Measurements from ENCODE around the gene EGFLAM. TPM values are rescaled to one million over a fixed set of nuclear protein-coding genes. Genes with fewer than 3 reads are reported as not detected.

The EGFLAM gene
- total and polyA plus RNA-seq, 3 donors from 2014 or later: 12.0 to 38.8 (median 15.2) TPM

DNA sequence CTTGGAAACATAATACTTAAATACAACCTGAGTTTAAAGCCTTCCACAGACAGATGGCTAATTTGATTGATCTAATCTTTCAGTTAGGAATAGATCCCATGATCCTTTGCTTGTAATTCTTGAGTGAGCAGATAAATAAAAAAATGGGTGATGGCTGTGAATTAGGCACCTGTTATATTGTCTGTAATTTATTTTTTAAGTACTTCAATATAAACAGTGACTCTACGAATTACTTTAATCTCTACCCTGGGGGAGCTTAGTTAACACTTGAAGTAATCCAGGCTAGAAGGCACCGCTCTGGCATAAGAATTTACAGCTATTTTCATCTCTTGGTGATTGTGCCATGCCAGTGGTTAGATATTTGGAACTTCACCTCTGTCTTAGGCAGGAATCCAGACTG, 9.0 kb downstream of the EGFLAM start:
- 90 to 97% methylated on average over 2 of the region's 2 CpGs for WGBS, 2 donors
- Histone ChIP-seq H3K27me3 (no peaks in the 10 kb centered on the region), H3K36me3 (ENCODE audit: low read depth, missing control alignments) (no peaks in the 10 kb centered on the region), H3K9me3 (no peaks in the 10 kb centered on the region), H3K4me3 (no peak overlapping the region), H3K27ac (no peak overlapping the region), H3K4me1 (no peaks in the 10 kb centered on the region)
- TF ChIP-seq, protein P1, sequence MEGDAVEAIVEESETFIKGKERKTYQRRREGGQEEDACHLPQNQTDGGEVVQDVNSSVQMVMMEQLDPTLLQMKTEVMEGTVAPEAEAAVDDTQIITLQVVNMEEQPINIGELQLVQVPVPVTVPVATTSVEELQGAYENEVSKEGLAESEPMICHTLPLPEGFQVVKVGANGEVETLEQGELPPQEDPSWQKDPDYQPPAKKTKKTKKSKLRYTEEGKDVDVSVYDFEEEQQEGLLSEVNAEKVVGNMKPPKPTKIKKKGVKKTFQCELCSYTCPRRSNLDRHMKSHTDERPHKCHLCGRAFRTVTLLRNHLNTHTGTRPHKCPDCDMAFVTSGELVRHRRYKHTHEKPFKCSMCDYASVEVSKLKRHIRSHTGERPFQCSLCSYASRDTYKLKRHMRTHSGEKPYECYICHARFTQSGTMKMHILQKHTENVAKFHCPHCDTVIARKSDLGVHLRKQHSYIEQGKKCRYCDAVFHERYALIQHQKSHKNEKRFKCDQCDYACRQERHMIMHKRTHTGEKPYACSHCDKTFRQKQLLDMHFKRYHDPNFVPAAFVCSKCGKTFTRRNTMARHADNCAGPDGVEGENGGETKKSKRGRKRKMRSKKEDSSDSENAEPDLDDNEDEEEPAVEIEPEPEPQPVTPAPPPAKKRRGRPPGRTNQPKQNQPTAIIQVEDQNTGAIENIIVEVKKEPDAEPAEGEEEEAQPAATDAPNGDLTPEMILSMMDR (IDR thresholded peaks at IDR 0.05): no peak
- no peak for TF ChIP-seq POLR2A (IDR thresholded peaks at IDR 0.05)
- DNase-seq: no peak
- intact Hi-C loops (cut with DNase I; ENCODE audit: low total_unique reads): no loop called here

DNA sequence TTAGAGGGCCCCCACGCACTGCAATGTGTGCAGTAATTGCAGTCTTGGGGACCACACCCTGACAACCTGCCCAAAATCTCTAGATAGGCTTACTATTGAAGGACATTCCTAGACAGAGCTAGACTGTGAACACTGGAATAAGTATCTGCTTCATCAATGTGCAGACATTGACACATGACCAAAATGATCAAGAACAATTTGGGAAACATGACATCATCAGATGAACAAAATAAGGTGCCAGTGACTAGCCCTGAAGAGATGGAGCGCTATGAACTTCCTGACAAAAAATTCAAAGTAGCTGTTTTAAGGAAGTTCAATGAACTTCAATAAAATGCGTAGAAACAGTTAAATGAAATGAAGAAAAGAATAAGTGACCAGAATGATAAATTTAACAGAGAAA, 15.3 kb downstream of the EGFLAM start:
- WGBS, 2 donors: 81 to 86% methylated on average over 3 of the region's 3 CpGs
- H3K27ac ChIP-seq: no peak overlapping the region
- H3K9me3 ChIP-seq: no peaks in the 10 kb centered on the region
- intact Hi-C loops (cut with DNase I; ENCODE audit: low total_unique reads): no loop called here
- no peak for DNase-seq
- no peaks in the 10 kb centered on the region for H3K4me1 ChIP-seq
- no peaks in the 10 kb centered on the region for H3K27me3 ChIP-seq
- no peaks in the 10 kb centered on the region for H3K36me3 ChIP-seq (ENCODE audit: low read depth, missing control alignments)
- H3K4me3 ChIP-seq: no peak overlapping the region
- TF ChIP-seq POLR2A (IDR thresholded peaks at IDR 0.05): no peak
- TF ChIP-seq, protein P1 (IDR thresholded peaks at IDR 0.05): no peak

DNA sequence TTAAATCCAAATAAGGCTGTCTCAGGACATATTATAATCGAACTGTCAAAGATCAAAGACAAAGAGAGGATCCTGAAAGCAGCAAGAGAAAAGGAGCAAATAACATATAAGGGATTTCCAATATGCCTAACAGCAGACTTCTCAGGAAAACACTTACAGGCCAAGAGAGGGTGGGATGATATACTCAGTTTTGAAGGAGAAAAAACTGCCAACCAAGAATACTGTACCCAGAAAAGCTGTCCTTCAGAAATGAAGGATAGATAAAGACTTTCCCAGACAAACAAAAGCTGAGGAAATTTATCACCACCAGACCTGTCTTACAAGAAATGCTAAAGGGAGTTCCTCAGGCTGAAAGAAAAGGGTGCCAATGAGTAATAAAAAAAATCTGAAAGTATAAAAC, 16.0 kb downstream of the EGFLAM start:
- H3K27me3 ChIP-seq: no peaks in the 10 kb centered on the region
- intact Hi-C loops (cut with DNase I; ENCODE audit: low total_unique reads): no loop called here
- no peaks in the 10 kb centered on the region for H3K36me3 ChIP-seq (ENCODE audit: low read depth, missing control alignments)
- TF ChIP-seq POLR2A (IDR thresholded peaks at IDR 0.05): no peak
- TF ChIP-seq, protein P1 (IDR thresholded peaks at IDR 0.05): no peak
- no peaks in the 10 kb centered on the region for H3K9me3 ChIP-seq
- no peak overlapping the region for H3K4me3 ChIP-seq
- WGBS, 2 donors: 77 to 92% methylated on average over 1 of the region's 1 CpG
- DNase-seq: no peak
- H3K4me1 ChIP-seq: no peaks in the 10 kb centered on the region
- no peak overlapping the region for H3K27ac ChIP-seq

DNA sequence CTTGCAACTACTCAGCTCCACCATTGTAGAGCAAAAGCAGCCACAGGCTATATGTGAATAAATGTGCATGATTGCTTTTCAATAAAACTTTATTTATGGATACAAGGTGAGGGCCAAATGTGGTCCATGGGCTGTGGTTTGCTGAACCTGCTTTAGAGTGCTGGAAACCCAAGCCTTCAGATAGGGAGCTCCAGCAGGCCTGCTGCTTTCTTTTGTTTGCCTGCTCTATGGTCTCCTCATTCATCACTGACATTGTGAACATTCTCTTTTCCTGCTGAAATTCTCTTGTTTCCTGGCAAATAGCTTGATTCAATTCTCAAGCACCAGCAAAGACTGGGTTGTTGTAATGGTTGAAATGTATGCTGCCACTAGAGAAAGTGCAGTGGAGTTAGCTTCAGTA, 26.0 kb downstream of the EGFLAM start:
- no peak for DNase-seq
- no peaks in the 10 kb centered on the region for H3K9me3 ChIP-seq
- intact Hi-C loops (cut with DNase I; ENCODE audit: low total_unique reads): no loop called here
- no peaks in the 10 kb centered on the region for H3K36me3 ChIP-seq (ENCODE audit: low read depth, missing control alignments)
- H3K27ac ChIP-seq: no peak overlapping the region
- no peaks in the 10 kb centered on the region for H3K27me3 ChIP-seq
- H3K4me1 ChIP-seq: no peaks in the 10 kb centered on the region
- no peak for TF ChIP-seq POLR2A (IDR thresholded peaks at IDR 0.05)
- TF ChIP-seq, protein P1 (IDR thresholded peaks at IDR 0.05): no peak
- H3K4me3 ChIP-seq: no peak overlapping the region

DNA sequence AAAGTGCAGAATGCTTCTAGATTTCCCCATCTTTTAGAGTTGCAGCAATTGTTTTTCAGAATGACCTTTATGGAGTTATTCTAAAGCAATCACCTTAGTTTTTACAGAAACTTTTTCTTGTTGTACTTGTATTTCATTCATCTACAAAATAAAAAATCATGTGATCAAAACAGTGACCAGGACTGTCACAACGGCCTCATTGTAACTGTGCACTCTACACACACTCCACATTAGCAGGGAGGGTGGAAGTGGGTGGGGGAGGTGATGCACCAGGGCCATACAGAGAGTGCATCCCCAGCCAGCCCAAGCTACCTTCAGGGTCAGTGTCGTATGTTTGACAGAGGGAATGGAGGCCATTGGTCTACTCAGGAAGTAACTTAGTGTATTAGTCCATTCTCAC, 26.9 kb downstream of the EGFLAM start:
- intact Hi-C loops (cut with DNase I; ENCODE audit: low total_unique reads): no loop called here
- Histone ChIP-seq H3K9me3 (no peaks in the 10 kb centered on the region), H3K4me1 (no peaks in the 10 kb centered on the region), H3K36me3 (ENCODE audit: low read depth, missing control alignments) (no peaks in the 10 kb centered on the region), H3K27me3 (no peaks in the 10 kb centered on the region), H3K4me3 (no peak overlapping the region), H3K27ac (no peak overlapping the region)
- TF ChIP-seq, protein P1 (IDR thresholded peaks at IDR 0.05): no peak
- TF ChIP-seq POLR2A (IDR thresholded peaks at IDR 0.05): no peak
- 69 to 90% methylated on average over 2 of the region's 2 CpGs for WGBS, 2 donors
- DNase-seq: no peak

All from testis (tissue), 3 donors.